Panc1 (cell line): ENCODE results near the gene SPOCK1. TPM values are rescaled to one million over a fixed set of nuclear protein-coding genes. Genes with fewer than 3 reads are reported as not detected.

Source experiments
- ATAC-seq: fragments of 200-7000 bp; cut with Tn5 transposase; 2 replicates; pipeline ENCODE4 v1.9.1; 2020; ENCODE audit warnings: mild to moderate bottlenecking, moderate library complexity
- BruUV-seq: library from RNA; stranded (reverse); fragments of 400-500 nt; replicated peaks from 2 replicates; lab custom pipeline; 2021; lab: Mats Ljungman, UMichigan
- CTCF ChIA-PET: fragments of 300-600 bp; sonication (Branson Sonifier 250); formaldehyde crosslinking; loops from one replicate; lab custom pipeline; 2022; ENCODE audit warnings: antibody characterized with exemption; lab: Charles Lee
- POLR2A ChIA-PET: fragments of 300-600 bp; sonication (Branson Sonifier 250); formaldehyde crosslinking; loops from one replicate; lab custom pipeline; 2022; ENCODE audit warnings: antibody characterized with exemption; lab: Charles Lee
- DNase-seq: peaks from one replicate; pipeline ENCODE4 v3.0.0-alpha.2; 2010; ENCODE audit warnings: low read depth, low spot score
- H3K27ac ChIP-seq: 2 replicates; pipeline ENCODE4 v1.5.1; 2011; ENCODE audit warnings: mild to moderate bottlenecking, low read length, inconsistent platforms
- H3K27me3 ChIP-seq: fragments of 200-500 bp; sonication (Bioruptor generic); 2 replicates; pipeline ENCODE4 v1.6.0; 2014; ENCODE audit warnings: low read length, inconsistent platforms; ENCODE audit not compliant: control insufficient read depth, insufficient read depth
- H3K36me3 ChIP-seq: fragments of 200-500 bp; sonication (Bioruptor generic); 2 replicates; pipeline ENCODE4 v1.5.1; 2014; ENCODE audit warnings: inconsistent platforms, mild to moderate bottlenecking, low read length, moderate library complexity; ENCODE audit not compliant: control insufficient read depth, insufficient read depth
- H3K4me1 ChIP-seq: 2 replicates; pipeline ENCODE4 v1.5.1; 2011; ENCODE audit warnings: inconsistent platforms, mild to moderate bottlenecking, low read length, moderate library complexity; ENCODE audit not compliant: control insufficient read depth, insufficient read depth
- H3K4me3 ChIP-seq, 2 experiments: 2 replicates each; pipeline ENCODE4 v1.5.1; 2011 to 2012; ENCODE audit warnings: low read depth in 2 of 2, low read length in 2 of 2, mild to moderate bottlenecking in 2 of 2, inconsistent platforms in 1 of 2, moderate library complexity in 1 of 2
- H3K9me3 ChIP-seq: fragments of 200-500 bp; sonication (Bioruptor generic); 2 replicates; pipeline ENCODE4 v1.5.1; 2014; ENCODE audit warnings: low read depth, mild to moderate bottlenecking, inconsistent platforms, low read length, moderate library complexity; ENCODE audit not compliant: control insufficient read depth, insufficient read depth
- POLR2AphosphoS5 ChIP-seq: IDR thresholded peaks from 2 replicates; pipeline ENCODE4 v1.6.1; 2012; ENCODE audit warnings: mild to moderate bottlenecking, low read depth, low read length, moderate library complexity
- SIN3A ChIP-seq: IDR thresholded peaks from 2 replicates; pipeline ENCODE4 v1.6.1; 2012; ENCODE audit warnings: low read depth, mild to moderate bottlenecking, low read length, moderate library complexity, borderline replicate concordance; ENCODE audit not compliant: insufficient read depth
- TCF7L2 ChIP-seq: IDR thresholded peaks from 2 replicates; pipeline ENCODE4 v1.6.1; 2011; ENCODE audit warnings: mild to moderate bottlenecking, low read depth, low read length, inconsistent platforms
- in situ Hi-C: cut with HindIII; loops from 2 replicates; pipeline ENCODE4 v1.10.0; 2016; ENCODE audit warnings: low sequenced_read_pairs, low pct_unique_long_range_greater_than_20kb
- intact Hi-C: fragments of 100-400 bp; cut with micrococcal nuclease; formaldehyde crosslinking; loops from one replicate; pipeline ENCODE4 v1.10.0; 2022; ENCODE audit not compliant: unreplicated experiment
- total RNA-seq: library from RNA; stranded (reverse); gene quantifications from one replicate; pipeline ENCODE4 v1.2.1, GENCODE V29; 2021; ENCODE audit not compliant: unreplicated experiment
- TF ChIP-seq, protein P1 (sequence below): fragments of 450-650 bp; IDR thresholded peaks from 2 replicates; pipeline ENCODE4 v1.5.1; 2017; ENCODE audit warnings: mild to moderate bottlenecking
- TF ChIP-seq, protein P2 (sequence below), 2 experiments: IDR thresholded peaks; 2 replicates each; pipeline ENCODE4 v1.6.1; 2011 to 2012; ENCODE audit warnings: low read depth in 2 of 2, control low read depth in 1 of 2, low read length in 1 of 2, mild to moderate bottlenecking in 1 of 2, moderate library complexity in 1 of 2; ENCODE audit not compliant: insufficient read depth in 1 of 2

SPOCK1 gene
- total RNA-seq, 1 experiment from 2014 or later, result 15.6 TPM

- Histone ChIP-seq H3K4me3 (no peak overlapping the region), H3K27ac (no peak overlapping the region), H3K36me3 (no peaks in the 10 kb centered on the region), H3K27me3 (no peaks in the 10 kb centered on the region), H3K4me1 (no peaks in the 10 kb centered on the region), H3K9me3 (no peaks in the 10 kb centered on the region)
- CTCF ChIA-PET, result no interaction called here
- intact Hi-C loops (no loop called here), in situ Hi-C loops (no loop called here)
- DNase-seq (no peak), ATAC-seq (no peak)
- POLR2A ChIA-PET, result no interaction called here
- no TSS peak for BruUV-seq
- TF ChIP-seq, protein P1, sequence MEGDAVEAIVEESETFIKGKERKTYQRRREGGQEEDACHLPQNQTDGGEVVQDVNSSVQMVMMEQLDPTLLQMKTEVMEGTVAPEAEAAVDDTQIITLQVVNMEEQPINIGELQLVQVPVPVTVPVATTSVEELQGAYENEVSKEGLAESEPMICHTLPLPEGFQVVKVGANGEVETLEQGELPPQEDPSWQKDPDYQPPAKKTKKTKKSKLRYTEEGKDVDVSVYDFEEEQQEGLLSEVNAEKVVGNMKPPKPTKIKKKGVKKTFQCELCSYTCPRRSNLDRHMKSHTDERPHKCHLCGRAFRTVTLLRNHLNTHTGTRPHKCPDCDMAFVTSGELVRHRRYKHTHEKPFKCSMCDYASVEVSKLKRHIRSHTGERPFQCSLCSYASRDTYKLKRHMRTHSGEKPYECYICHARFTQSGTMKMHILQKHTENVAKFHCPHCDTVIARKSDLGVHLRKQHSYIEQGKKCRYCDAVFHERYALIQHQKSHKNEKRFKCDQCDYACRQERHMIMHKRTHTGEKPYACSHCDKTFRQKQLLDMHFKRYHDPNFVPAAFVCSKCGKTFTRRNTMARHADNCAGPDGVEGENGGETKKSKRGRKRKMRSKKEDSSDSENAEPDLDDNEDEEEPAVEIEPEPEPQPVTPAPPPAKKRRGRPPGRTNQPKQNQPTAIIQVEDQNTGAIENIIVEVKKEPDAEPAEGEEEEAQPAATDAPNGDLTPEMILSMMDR, result no peak
- TF ChIP-seq, protein P2, sequence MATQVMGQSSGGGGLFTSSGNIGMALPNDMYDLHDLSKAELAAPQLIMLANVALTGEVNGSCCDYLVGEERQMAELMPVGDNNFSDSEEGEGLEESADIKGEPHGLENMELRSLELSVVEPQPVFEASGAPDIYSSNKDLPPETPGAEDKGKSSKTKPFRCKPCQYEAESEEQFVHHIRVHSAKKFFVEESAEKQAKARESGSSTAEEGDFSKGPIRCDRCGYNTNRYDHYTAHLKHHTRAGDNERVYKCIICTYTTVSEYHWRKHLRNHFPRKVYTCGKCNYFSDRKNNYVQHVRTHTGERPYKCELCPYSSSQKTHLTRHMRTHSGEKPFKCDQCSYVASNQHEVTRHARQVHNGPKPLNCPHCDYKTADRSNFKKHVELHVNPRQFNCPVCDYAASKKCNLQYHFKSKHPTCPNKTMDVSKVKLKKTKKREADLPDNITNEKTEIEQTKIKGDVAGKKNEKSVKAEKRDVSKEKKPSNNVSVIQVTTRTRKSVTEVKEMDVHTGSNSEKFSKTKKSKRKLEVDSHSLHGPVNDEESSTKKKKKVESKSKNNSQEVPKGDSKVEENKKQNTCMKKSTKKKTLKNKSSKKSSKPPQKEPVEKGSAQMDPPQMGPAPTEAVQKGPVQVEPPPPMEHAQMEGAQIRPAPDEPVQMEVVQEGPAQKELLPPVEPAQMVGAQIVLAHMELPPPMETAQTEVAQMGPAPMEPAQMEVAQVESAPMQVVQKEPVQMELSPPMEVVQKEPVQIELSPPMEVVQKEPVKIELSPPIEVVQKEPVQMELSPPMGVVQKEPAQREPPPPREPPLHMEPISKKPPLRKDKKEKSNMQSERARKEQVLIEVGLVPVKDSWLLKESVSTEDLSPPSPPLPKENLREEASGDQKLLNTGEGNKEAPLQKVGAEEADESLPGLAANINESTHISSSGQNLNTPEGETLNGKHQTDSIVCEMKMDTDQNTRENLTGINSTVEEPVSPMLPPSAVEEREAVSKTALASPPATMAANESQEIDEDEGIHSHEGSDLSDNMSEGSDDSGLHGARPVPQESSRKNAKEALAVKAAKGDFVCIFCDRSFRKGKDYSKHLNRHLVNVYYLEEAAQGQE (IDR thresholded peaks at IDR 0.05; ENCODE audit: insufficient read depth in 1 of 2, low read depth in 2 of 2, low read length in 1 of 2), result no peak
- no peak for TF ChIP-seq POLR2AphosphoS5
- TF ChIP-seq SIN3A, result no peak
- TF ChIP-seq TCF7L2, result no peak
Observed at GRCh38 chr5:137487600-137487999, 11.5 kb downstream of the SPOCK1 start.

GRCh38 chr5:137486707-137487106 lies 12.4 kb downstream of the SPOCK1 start:
- H3K4me3 ChIP-seq, result no peak overlapping the region
- no TSS peak for BruUV-seq
- CTCF ChIA-PET, result no interaction called here
- H3K27me3 ChIP-seq, result no peaks in the 10 kb centered on the region
- no peaks in the 10 kb centered on the region for H3K9me3 ChIP-seq
- TF ChIP-seq, protein P1, result no peak
- TF ChIP-seq, protein P2 (IDR thresholded peaks at IDR 0.05; ENCODE audit: insufficient read depth in 1 of 2, low read depth in 2 of 2, low read length in 1 of 2), result no peak
- TF ChIP-seq SIN3A (no peak), POLR2AphosphoS5 (no peak), TCF7L2 (no peak)
- POLR2A ChIA-PET, result no interaction called here
- H3K27ac ChIP-seq, result no peak overlapping the region
- in situ Hi-C loops, result no loop called here
- no peaks in the 10 kb centered on the region for H3K36me3 ChIP-seq
- ATAC-seq (no peak), DNase-seq (no peak)
- H3K4me1 ChIP-seq, result no peaks in the 10 kb centered on the region
- intact Hi-C loops, result no loop called here
